A549 (cell line): ENCODE measurements around the gene S100A12.

Experiments
- CTCF ChIP-seq: fragments of >200 bp; sonication (Bioruptor Twin); formaldehyde crosslinking; IDR thresholded peaks from 3 replicates; pipeline ENCODE4 v1.5.1; 2016
- HMGXB4 ChIP-seq: fragments of 250-450 bp; sonication (Bioruptor Pico); IDR thresholded peaks from 2 replicates; pipeline ENCODE4 v1.5.0; 2021; ENCODE audit warnings: mild to moderate bottlenecking, moderate library complexity, borderline replicate concordance
- JUNB ChIP-seq: fragments of >200 bp; sonication (Bioruptor Twin); formaldehyde crosslinking; IDR thresholded peaks from 2 replicates; pipeline ENCODE4 v1.6.1; 2016
- RFX5 ChIP-seq: fragments of 450-650 bp; IDR thresholded peaks from 2 replicates; pipeline ENCODE4 v1.7.1; 2014; ENCODE audit warnings: antibody characterized with exemption, mild to moderate bottlenecking, moderate library complexity

- TF ChIP-seq CTCF (no peak), RFX5 (no peak), JUNB (no peak), HMGXB4 (CRISPR knock-in tag) (no peak)
Observed at GRCh38 chr1:153420306-153420705, 44.9 kb upstream of the S100A12 start.
